GM19452 (cell line): ENCODE measurements around the gene DRAM1.

ENCODE experiments used
- ATAC-seq: cut with Tn5 transposase; IDR thresholded peaks from one replicate; pipeline ENCODE4 v1.9.1; 2021; ENCODE audit not compliant: unreplicated experiment

The DRAM1 gene

DNA sequence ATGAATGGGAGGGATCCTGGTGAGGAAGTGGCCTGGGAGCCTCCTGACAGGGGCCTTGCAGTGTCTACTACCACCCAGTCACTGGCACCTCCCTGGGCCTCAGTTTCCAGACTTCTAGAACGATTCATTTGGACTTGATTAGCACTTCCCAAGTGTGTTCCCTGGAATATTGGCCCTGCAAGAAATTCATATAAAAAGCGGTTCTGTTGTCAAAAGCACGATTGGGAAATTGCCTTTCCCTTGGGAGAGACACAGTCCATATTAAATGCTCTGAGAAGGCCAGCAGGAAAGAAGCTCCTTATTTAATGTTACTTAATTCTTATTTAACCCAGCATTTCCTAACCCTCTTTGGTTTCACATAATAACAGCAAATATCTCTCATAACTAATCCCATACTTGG, 61.9 kb downstream of the DRAM1 start:
- no peak for ATAC-seq

DNA sequence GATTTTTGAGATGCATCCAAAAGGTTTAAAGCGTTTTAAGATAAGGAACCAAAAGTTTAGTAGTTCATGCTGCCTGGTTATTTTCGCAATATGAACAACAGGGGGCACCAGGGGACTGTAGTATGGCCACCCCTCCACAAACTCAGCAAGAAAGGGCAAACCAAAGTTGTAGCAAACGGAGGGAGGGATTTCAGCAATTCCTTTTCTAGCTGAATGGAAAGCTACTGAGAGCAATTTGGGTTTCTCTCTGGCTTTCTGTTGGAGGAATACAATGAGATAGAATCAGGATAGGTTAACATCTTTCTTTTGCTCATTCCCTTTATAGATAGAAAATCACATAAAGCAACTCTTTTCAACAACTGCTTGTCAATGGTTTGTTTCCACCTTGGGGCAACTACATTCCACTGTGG, 62.5 kb downstream of the DRAM1 start:
- no peak for ATAC-seq

DNA sequence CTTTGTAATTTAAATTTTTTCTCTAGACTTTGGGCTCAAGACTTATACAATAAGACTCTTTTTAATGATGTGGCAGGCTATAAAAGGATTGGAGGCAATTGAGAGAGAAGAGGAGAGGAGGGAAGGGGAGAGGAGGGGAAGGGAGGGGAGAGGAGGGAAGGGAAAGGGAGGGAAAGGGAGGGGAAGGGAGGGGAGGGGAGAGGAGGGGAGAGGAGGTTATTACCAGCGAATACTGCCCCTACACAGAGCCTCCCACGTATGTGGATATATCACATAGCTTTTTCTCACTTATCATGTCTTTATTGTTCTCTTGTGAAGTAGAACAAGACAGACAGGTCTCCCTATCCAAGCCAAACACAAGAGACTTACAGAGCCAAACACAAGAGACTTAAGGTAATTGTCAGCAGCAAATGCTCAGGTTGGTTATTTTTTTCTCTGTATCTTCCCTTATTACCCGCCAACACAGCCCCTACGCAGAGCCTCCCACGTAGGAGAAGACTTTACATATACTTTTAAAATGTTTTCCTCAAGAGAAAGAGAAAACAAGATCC, 63.1 kb downstream of the DRAM1 start:
- no peak for ATAC-seq

DNA sequence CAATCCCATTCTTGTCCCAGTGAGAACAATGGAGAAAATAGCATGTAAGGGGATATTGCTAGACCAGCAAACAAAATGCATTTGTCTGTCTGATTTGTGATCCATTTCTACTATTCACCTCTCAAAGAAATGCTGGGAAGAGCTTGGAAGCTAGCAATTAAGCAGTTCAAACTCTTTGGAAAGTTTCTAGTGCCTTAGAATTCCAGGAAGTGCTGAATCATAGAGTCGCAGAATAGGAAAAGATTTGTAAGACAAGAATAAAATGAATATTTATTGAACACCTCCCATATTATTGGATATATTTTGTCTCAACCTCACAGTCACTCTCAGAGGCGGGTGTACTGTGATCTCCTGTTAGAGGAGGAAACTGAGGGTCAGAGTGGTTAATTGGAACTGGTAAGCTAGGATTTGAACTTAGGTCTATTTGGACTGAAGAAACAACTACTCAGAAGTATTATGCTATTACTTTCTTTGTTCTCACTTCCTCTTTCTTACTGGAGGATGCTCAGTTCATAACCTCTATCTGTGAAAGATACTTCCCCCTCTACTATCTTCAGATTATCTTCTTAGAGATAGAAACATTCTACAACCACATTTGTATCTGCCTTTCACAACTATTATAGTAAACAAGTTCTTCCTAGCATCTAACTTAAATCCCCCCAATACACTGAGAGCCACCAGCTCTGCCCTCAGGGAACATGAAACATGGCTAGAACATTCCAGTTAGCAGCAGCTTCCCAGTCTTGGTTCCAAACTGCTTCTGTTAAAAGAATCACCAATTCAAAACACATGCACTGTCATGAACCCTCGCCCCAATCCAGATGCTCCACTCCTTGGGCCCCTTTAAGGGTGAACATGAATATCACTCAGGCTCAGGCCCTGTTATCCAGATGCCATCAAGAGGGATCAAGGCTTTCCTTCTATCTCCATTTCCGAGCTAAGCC, 64.2 kb downstream of the DRAM1 start:
- ATAC-seq: peak; percentile 84

DNA sequence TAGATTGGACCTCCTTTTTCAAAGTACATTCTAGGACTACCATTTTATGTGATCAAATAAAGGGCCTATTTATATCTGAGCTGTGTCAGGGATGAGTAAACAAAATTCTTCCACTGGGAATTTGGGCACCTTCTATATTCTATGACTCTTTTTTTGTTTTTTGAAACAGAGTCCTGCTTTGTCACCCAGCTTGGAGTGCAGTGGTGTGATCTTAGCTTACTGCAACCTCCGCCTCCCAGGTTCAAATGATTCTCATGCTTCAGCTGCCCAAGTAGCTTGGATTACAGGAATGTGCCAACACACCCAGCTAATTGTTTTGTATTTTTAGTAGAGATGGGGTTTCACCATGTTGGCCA, 64.8 kb downstream of the DRAM1 start:
- ATAC-seq: no peak

DNA sequence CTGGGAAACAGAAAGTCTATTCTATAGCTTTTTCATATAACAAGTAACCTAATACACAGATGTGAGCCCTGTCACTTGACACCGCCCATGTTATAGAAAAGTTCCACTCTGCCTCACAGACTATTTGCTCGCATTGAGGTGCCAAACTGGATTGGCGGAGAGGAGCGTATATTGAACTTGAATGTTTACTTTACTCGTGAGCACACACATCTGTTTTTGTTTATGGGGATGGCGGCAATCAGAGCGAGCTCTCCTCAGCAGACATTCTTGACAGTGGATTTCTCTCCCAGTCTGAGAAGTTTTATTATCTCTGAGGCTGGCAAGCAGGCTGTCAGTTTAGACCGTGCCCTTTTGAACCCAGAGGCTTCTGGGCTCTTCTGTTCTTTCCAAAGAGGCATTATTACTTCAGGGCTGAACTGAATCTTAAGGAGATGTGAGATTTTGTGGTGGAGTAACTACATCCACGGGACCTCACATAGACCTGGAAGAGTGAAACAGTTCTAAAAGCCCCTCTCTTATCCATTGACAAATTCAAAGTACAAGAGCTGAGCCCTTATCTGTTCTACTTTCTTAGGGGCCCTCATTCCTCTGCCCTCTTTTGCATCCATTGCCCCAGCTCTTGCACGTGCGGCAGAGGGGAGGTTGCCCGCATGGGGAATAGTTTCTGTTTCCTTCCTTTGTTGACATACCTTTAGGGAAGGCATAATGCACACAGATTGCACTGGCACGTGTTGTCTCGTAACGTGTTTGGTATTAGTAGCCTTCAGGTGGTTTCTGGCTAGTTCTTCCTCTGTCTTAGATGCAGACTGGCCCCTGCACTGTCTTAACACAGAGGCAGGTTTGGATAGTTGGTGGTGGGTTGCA, 68.2 kb downstream of the DRAM1 start:
- no peak for ATAC-seq

DNA sequence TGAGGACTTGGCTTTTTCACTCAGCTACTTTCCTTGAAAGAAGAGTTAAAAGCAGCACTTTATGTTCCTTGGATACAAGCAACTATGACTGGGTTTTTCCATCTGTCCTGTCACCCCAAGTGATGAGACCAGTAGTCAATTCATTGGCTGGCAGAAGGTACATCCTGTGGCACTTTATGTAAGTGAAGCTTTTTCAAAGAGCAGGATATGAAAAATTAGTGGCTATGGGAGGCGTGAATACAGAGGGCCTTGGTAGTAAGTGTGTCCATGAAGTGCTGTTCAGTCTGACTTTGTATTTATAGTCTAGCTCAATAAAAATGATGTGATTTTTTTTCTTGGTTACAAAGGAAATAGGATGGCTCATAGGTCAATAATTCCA, 68.8 kb downstream of the DRAM1 start:
- no peak for ATAC-seq

DNA sequence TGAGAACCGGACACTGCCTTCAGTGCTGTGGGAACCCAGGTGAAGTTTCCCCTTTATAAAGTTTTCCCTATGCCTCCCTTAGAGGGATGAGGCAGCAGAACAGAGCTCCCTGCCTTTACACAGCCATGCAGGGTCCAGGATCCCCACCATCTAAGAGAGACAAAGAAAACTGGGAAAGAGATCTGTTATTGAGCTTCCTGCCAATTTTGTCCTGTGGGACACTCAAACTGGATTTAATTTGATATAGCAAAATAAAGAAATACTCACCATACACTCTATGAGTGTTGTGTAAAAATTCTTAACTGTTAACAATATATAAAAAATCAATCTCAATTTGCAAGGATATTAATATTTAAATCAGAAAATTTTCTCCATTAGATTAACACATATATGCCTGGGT, 69.9 kb downstream of the DRAM1 start:
- ATAC-seq: no peak

DNA sequence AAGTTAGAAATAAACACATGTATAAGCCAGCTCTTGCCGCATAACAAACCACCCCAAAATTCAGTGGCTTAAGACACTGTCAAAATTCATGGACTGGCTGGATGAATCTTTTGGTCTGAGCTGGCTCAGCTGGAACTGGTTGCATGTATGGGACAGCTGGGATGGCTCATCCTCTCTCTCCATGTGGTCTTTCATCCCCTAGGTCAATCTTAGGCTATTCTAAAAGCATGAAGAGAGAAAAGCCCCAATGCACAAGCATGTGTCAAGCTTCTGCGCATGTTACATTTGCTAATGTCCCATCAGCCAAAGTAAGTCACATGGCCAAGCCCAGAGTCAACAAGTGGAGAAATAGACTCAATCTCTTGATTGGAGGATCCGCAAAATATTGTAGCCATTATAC, 71.0 kb downstream of the DRAM1 start:
- no peak for ATAC-seq

DNA sequence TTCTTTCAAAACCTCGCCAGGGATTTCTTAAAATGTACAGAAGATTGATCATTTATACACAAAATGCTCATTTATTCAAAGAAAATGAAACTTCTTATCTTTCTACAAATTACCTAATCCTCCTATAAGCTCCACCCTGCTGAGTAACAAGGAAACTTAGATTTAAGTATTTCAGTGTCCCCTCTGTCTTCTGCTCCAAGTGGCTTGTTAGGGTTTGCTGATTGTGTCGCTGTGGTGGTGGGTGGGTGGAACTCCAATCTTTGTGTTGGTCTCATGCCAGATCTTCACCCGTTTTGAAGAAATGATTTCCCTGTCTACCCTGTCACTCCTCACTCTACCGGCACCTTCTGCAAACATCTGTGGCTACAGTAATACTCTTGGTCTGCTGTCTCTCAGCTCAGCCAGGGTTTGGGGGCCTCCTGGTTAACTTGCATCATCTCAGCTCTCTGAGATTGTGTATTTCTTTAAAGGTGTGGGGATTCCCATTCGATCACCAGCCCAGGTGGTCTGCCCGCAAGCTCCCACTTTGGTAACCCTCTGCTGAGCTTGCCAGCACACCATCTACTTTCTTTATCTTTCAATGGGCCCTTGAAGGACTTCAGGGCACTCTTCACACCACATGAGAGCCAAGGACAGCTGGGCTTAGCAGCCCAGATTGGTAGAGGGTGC, 73.8 kb downstream of the DRAM1 start:
- ATAC-seq: no peak

DNA sequence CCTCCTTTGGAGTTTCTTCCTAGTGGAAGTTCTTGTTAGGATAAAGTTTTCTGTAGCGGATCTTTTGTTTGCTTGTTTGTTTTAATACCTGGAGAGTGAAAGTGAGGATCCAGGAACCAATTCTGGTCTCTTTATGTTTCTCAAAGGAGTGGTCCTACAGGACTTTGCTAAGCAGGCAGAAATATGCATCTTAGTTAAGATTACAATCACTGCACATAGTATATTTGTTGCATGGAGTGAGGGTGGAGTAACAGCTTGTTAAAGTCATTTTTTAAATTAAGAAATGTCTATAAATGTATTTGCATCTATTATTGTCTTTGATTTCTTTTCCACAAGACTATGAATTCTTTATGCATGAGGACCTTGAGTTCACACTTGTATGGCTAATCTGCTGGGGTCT, 76.7 kb downstream of the DRAM1 start:
- ATAC-seq: no peak

DNA sequence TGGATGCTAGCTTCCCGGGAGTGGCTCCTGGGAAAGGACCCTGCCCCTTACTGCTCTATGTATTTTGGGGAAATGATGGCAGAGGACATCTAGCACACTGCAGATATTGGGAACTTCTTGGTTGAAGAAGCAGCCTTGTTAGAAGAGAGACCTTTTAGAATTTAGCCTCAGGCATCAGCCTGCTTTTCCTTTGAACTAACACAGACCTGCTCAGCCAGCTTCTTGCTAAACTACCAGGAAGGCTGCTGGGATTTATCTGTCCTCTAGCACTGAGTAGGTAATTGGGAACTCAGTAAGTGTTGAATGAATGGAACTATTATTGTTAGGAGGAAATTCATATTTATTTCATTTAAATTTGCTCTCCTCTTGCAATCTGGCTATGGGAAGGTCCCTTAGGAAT, 77.3 kb downstream of the DRAM1 start:
- no peak for ATAC-seq

DNA sequence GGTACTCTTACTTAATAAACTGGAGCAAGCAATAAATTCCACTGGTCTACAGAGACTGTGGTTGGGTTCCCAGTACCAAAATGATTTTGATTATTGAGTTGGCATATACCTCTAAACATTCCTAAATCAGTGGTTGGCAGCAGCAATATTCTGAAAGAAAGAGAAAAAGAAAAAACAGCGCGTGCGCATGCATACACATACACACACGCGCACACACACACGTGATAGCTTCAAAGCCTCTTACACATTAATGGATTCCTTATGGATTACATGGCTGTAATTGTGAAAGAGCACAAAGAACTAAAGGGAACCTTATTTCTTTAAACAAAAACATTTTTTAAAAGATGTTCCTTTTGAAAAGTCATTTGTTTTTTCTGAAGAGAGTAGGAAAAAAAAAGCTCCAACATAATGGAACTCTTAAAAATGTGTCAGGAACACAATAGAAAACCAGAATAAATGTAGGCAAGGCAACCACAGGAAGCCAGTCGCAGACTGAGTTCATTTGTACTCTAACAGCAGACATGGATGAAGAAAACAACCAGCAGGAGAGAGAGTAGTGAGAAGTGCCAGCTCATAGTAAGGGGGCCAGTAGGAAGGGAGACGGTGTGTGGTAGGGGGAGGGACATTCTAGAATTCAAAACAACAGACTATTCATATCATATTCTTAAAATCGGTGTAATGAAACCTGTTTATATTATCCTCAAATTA, 80.0 kb downstream of the DRAM1 start:
- no peak for ATAC-seq

DNA sequence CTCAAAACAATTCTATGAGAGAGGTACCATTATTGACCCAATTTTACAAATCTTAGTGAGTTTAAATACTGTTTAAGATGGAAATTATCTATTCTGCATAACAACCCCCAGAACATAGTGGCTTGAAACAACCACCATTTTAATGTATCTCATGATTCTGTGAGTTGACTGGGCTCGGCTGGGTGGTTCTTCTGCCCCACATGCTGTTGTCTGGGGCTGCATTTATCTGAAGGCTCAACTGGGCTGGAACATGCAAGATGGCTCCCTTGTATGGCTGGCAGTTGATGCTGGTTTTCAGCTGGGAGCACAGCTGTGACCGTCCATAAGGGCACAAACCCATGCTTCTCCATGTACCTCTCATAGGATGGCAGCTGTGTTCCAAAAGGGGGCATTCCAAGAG, 82.2 kb downstream of the DRAM1 start:
- ATAC-seq: no peak

DNA sequence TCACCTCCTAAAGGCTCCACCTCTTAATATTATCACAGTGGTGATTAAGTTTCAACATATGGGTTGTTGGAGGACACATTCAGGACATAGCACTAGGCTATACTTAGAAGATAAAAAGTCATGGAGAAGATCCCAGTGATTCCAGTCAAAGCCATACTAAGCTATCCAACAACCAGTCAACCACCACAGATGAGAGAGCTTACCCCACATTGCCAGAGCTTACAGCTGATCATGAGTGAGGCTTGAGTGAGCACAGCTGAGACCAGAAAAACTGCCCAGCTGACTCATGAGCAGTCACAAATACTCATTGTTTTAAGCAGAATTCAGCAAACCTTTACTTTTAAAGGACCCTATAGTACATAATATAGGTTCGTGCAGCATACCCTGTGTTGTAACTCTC, 85.1 kb downstream of the DRAM1 start:
- no peak for ATAC-seq

DNA sequence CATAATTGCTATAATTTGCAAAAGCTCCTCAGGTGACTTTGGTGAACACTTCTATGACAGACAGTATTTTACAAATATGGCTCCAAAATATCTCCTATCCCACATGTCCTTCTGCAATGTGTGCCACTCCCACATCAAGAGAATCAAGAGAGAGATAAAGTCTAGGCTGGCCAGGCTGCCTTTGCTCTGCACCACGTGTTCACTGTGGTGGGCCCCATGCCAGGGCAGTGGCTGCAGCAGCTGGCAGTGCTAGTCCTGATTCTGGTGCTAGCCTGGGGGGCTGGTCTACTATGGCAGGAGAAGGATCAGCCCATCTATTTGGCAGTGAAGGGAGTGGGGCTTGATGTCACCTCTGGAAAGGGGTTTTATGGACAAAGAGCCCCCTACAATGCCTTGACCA, 86.3 kb downstream of the DRAM1 start:
- ATAC-seq: no peak

DNA sequence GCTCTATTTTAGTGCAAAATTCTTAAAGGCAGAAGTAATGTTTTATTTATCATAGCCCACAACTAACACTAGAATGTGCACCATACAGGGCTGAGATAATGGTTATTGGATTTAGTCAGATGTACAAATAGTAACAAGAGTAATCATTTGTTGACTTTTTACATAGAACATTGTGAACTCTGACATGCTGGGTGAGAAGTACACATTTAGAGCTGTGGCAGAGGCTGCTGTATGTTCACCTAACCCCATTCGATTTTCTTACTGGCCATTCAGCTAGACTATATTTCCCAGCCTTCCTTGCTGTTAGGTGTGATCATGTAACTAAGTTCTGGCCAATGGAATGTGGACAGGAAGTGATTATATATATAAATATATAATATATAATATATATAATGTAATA, 89.1 kb downstream of the DRAM1 start:
- ATAC-seq: no peak

DNA sequence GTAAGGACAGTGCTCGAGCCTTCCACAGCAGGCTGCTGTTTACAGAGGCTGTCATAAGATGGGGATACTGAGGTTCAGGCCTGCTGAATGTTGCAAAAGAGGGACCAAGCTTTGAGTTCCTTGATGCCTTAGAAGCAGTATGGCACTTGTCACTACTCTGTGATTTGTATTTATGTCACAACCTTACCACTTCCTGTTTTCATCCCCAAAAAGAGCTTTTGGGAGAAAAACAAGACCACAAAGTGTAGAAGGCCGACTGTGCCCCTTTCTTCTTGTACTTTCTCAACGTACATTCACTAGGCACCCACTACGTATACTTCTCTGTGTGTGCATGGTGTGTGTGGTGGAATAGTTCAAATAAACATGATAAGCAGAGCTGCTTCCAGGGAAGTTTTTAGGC, 90.1 kb downstream of the DRAM1 start:
- no peak for ATAC-seq

DNA sequence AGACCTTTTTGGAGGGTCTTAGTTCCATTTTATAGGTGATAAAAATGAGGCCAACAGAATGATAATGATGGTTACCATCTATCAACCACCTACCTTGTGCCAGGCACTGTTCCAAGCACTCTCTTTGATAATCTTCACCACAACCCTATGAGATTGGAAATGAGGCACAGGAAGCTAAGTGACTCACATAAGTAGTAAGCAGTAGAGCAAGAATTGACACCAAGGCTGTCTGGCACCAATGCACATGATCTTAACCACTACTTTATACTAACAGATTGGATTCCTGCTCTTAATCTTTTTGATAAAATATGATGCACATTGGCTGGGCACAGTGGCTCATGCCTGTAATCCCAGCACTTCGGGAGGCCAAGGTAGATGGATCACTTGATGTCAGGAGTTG, 91.4 kb downstream of the DRAM1 start:
- ATAC-seq: no peak
